Myocyte (in vitro differentiated cells): ENCODE measurements around the gene CEP85L. TPM values are rescaled to one million over a fixed set of nuclear protein-coding genes. Genes with fewer than 3 reads are reported as not detected.

ENCODE experiments used
- DNase-seq: peaks from one replicate; pipeline ENCODE4 v3.0.0-alpha.2; 2012; ENCODE audit warnings: low read depth
- total RNA-seq: library from RNA; depleted of rRNA; stranded (reverse); fragments of >200 nt; gene quantifications from 2 replicates; pipeline ENCODE4 v1.2.3, GENCODE V29; 2014

Gene CEP85L
- total RNA-seq, 1 donor from 2014 or later = 18.6 TPM

GRCh38 chr6:118580585-118581419 is 70.6 kb downstream of the CEP85L start:
- peak; percentile 73 for DNase-seq

GRCh38 chr6:118579786-118580185 is 71.6 kb downstream of the CEP85L start:
- DNase-seq = no peak

- DNase-seq = no peak
Observed at GRCh38 chr6:118578617-118579016, 72.8 kb downstream of the CEP85L start.

GRCh38 chr6:118577972-118578371 is 73.4 kb downstream of the CEP85L start:
- DNase-seq = no peak

DNA sequence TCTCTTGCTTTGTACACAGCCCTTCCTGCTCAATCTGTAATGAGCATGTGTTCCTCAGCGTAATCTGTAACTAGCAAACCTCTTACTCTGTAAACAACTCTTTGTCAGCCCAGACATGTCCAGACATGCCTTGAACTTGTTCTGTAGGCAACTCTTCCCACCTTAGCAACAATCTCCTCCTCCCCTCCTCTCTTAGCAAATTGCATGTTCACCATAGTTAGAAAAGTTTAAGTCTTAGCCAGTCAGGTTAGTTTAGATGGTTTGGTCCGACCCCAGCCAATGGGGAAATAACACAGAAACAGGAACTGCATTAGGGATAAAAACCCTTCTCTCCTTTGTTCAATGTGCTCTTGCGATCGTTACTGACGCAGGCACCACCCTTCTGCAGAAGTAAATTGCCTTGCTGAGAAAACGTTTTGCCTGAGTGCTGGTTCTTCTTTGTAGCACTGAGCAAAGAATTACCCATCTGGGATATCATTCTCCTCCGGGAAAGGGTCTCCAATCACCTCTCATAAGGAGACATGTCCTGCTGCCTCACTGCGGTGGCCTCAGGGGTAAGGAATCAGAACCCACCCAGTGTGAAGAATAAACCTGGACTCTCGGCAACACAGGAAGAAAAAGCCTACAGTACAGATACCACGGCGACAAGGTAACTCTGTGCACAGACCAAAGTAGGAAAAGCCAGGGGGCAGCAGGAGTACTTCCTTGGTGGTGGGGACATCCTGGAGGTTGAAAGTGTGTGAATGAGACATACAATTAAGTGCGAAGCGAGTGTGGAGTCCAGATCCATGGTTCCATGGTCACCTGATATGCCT is 77.1 kb downstream of the CEP85L start:
- peak; percentile 35 for DNase-seq

- no peak for DNase-seq
Observed at GRCh38 chr6:118571121-118571520, 80.3 kb downstream of the CEP85L start.

DNA sequence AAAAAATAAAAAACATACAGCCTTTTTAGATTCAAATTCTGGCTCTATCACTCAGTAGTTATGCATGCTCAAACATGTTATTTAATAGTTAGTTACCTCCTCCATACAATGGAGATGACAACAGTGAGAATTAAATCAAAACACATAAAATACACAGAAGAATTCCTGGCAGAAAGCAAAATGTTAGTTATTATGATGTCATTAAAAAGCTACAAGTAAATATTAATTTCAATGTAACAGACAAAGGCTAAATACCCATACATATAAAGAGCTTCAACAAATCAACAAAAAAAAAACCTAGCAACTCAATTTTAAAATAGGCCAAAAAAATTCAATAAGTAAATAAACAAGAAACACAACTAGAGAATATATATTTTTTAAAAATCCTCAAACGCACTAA is 81.9 kb downstream of the CEP85L start:
- DNase-seq = no peak

GRCh38 chr6:118567974-118568373 is 83.4 kb downstream of the CEP85L start:
- DNase-seq = no peak

GRCh38 chr6:118565311-118565960 is 86.0 kb downstream of the CEP85L start:
- no peak for DNase-seq

- no peak for DNase-seq
Observed at GRCh38 chr6:118562959-118563358, 88.4 kb downstream of the CEP85L start.

- DNase-seq = no peak
Observed at GRCh38 chr6:118562248-118562647, 89.1 kb downstream of the CEP85L start.

GRCh38 chr6:118559659-118560058 is 91.7 kb downstream of the CEP85L start:
- DNase-seq = no peak

GRCh38 chr6:118558464-118559217 is 92.8 kb downstream of the CEP85L start:
- no peak for DNase-seq

DNA sequence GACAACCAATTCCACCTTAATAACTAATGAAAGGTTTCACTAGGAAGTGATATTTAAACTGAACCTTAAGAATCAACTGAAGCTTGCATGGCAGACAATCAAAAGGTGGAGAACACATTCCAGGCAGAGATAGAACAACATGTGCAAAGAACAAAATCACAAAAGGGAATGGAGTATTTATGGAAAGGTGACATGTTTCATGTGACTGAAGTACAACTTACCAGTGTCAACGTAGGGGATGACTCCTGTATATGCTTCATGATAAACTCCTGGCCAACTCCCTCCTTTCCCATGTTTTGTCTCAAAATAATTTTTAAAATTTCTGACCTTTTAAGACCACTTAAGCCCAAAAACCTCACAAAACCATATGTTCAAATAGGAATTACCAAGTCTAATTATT is 96.7 kb downstream of the CEP85L start:
- no peak for DNase-seq

GRCh38 chr6:118553132-118553531 is 98.3 kb downstream of the CEP85L start:
- DNase-seq = no peak

DNA sequence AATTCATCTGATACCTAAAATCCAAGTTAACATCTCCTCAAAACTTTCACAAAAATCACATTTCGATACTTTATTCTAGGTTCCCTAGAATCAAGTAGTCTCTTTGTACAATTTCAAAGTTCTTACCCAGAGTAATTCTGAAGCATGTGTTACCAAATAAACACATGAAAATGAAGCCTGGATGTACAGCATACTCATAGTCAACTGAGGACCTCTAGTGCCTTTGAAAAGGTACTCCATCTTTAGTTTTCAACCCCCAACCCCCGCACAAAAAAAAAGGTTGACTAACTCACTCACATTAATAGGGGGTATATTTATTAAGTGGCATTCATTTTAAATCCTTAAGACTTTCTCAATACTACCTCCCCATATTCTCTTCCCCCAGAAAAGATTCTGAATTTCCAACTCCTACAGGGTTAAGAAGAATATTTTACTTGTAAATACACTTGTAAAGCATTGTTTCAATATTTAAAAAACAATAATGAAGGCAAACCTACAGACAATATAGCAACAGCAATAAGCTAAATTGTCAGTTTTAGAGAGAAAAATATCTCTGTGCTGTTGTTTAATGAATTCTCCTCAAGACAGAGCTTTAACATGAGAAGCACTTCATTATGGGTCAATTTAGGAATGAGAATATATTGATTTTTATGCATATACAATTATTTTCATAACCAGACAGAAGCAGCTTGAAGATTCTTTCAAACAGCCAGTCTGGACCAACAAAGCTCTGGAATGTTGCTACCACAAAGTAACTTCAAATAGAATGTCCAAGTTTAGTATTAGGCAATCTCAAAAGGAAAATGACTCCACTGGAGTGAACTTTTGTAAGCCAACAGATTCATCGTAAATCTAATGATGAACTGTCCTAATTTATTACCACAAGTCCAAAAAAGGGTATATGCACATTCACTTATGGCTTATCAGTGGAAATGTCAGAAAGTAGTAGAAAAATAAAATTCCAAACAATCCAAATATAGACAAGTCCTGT is 100.0 kb downstream of the CEP85L start:
- peak; percentile 67 for DNase-seq

DNA sequence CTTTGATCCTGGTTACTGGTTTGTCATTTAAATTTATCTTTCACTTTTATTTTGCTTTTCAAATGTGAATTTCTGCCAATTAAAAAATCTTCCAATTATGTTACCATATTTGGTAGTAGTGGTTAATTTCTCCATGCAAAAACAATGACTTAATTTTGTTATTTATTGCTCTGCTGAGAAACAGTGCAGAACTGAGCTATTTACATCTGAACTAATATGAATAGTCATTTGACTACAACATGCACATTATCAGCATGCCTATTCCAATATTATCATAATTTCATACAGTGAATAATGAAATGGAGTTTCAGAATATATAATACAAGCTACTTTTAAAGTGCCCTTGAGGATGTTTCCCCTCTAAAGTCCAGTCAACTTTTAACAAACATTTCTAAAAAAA is 102.8 kb downstream of the CEP85L start:
- DNase-seq = no peak

GRCh38 chr6:118548136-118548535 is 103.3 kb downstream of the CEP85L start, which contains the start of gene PLN:
Gene PLN, plus strand, starts transcription at chr6:118548296. Its CDS starts 10,626 bp downstream, at chr6:118558922.
- DNase-seq = no peak

DNA sequence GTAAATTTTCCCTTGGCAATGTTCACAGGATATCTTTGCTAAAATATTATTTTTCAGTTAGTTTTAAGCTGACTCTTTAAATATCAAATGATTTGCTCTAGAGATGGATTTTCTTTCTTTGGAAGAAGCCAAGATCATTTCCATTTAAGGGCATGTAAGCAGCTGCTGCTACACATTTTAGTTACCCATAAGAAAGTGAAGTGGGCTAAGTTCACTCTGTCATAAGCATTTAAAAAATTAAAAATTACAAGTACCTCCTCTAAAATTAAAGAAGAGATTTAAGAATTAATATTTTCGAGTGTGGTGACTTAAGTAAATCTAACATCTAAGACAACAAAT is 104.5 kb downstream of the CEP85L start:
- DNase-seq = peak; percentile 23
